Hepatocyte (in vitro differentiated cells): Measurements from ENCODE around the gene ATF4.

Experiments used
- EZH2 ChIP-seq: fragments of 200-600 bp; sonication (generic); IDR thresholded peaks from 2 replicates; pipeline ENCODE4 v1.6.1; 2016; ENCODE audit warnings: antibody characterized with exemption, mild to moderate bottlenecking, borderline replicate concordance
- TF ChIP-seq, protein P1 (sequence below): fragments of 200-600 bp; sonication (generic); IDR thresholded peaks from 2 replicates; pipeline ENCODE4 v1.5.1; 2016; ENCODE audit warnings: antibody characterized with exemption, mild to moderate bottlenecking; ENCODE audit not compliant: poor library complexity

DNA sequence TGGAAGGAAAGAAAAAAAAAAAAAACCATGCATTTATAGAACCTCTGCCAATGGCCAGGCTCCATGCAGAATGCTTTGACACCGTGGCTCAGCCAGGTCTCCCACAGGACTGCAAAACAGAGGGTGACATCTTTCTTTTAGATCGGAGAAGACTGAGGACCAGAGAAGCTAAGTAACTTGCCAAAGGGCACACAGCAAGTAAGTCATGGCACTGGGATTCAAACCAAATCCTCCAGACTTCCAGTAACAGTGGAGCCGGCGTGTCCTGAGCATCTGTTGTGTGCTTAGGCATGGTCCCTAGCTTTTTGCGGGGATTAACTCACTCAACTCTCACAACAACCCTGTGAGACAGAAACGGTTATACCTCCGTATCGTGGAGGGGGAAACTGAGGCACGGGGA lies 42.8 kb upstream of the ATF4 start:
- TF ChIP-seq, protein P1, sequence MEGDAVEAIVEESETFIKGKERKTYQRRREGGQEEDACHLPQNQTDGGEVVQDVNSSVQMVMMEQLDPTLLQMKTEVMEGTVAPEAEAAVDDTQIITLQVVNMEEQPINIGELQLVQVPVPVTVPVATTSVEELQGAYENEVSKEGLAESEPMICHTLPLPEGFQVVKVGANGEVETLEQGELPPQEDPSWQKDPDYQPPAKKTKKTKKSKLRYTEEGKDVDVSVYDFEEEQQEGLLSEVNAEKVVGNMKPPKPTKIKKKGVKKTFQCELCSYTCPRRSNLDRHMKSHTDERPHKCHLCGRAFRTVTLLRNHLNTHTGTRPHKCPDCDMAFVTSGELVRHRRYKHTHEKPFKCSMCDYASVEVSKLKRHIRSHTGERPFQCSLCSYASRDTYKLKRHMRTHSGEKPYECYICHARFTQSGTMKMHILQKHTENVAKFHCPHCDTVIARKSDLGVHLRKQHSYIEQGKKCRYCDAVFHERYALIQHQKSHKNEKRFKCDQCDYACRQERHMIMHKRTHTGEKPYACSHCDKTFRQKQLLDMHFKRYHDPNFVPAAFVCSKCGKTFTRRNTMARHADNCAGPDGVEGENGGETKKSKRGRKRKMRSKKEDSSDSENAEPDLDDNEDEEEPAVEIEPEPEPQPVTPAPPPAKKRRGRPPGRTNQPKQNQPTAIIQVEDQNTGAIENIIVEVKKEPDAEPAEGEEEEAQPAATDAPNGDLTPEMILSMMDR: no peak
- no peak for TF ChIP-seq EZH2
